ENCODE results near the gene CELSR2. TPM values are rescaled to one million over a fixed set of nuclear protein-coding genes. Genes with fewer than 3 reads are reported as not detected.

CELSR2 gene
- total and polyA plus RNA-seq, 2 of the 8 experiments (the other 6 are each of a cell fraction or from before 2014, with no cell fraction given): 12.0 to 27.7 TPM

- TF ChIP-seq BCL11A (IDR thresholded peaks at IDR 0.05; ENCODE audit: low read depth in 2 of 2, low read length in 2 of 2) (no peak), KDM1A (IDR thresholded peaks at IDR 0.05; ENCODE audit: borderline replicate concordance, low read length) (no peak), SP4 (IDR thresholded peaks at IDR 0.05; ENCODE audit: low read length) (no peak), RFX5 (IDR thresholded peaks at IDR 0.05; ENCODE audit: borderline replicate concordance, low read depth, low read length) (no peak), SP2 (IDR thresholded peaks at IDR 0.05; ENCODE audit: low read length) (no peak)
Measured at GRCh38 chr1:109228167-109228566, 21.2 kb upstream of the CELSR2 start (continued).

Measured in H1 (cell line).